H9 (cell line): Measurements from ENCODE around the gene FAM228B. TPM values are rescaled to one million over a fixed set of nuclear protein-coding genes. Genes with fewer than 3 reads are reported as not detected.

ENCODE experiments used
- DNase-seq: peaks from one replicate; pipeline ENCODE4 v3.0.0-alpha.2; 2017
- H2AFZ ChIP-seq: one replicate; pipeline ENCODE4 v1.6.1; 2013; ENCODE audit warnings: mild to moderate bottlenecking, low read length, control low read depth, moderate library complexity
- H2AK5ac ChIP-seq: 2 replicates; pipeline ENCODE4 v1.6.1; 2013; ENCODE audit warnings: low read length, control low read depth, mixed read lengths; ENCODE audit not compliant: insufficient read length
- H2BK120ac ChIP-seq: one replicate; pipeline ENCODE4 v1.6.1; 2013; ENCODE audit warnings: low read depth, mild to moderate bottlenecking, low read length, control low read depth, inconsistent platforms; ENCODE audit not compliant: poor library complexity, severe bottlenecking
- H2BK12ac ChIP-seq: 2 replicates; pipeline ENCODE4 v1.6.1; 2013; ENCODE audit warnings: low read length, control low read depth, mixed read lengths, low read depth; ENCODE audit not compliant: insufficient read length
- H2BK15ac ChIP-seq: 2 replicates; pipeline ENCODE4 v1.6.1; 2013; ENCODE audit warnings: low read depth, low read length, control low read depth
- H2BK20ac ChIP-seq: one replicate; pipeline ENCODE4 v1.6.1; 2013; ENCODE audit warnings: low read depth, mild to moderate bottlenecking, low read length, control low read depth, inconsistent platforms; ENCODE audit not compliant: poor library complexity, severe bottlenecking
- H2BK5ac ChIP-seq: 2 replicates; pipeline ENCODE4 v1.6.1; 2013; ENCODE audit warnings: low read length, control low read depth, mixed read lengths; ENCODE audit not compliant: insufficient read length
- H3K14ac ChIP-seq: 2 replicates; pipeline ENCODE4 v1.6.1; 2013; ENCODE audit warnings: low read length, control low read depth; ENCODE audit not compliant: insufficient read depth
- H3K18ac ChIP-seq: 2 replicates; pipeline ENCODE4 v1.6.1; 2013; ENCODE audit warnings: low read depth, mild to moderate bottlenecking, mixed read lengths, low read length, control low read depth; ENCODE audit not compliant: insufficient read length
- H3K23ac ChIP-seq: 2 replicates; pipeline ENCODE4 v1.6.1; 2013; ENCODE audit warnings: low read length, control low read depth, mixed read lengths, low read depth; ENCODE audit not compliant: insufficient read length
- H3K23me2 ChIP-seq: 2 replicates; pipeline ENCODE4 v1.6.1; 2013; ENCODE audit warnings: low read depth, mild to moderate bottlenecking, mixed read lengths, low read length, control low read depth; ENCODE audit not compliant: insufficient read length, poor library complexity, severe bottlenecking
- H3K27ac ChIP-seq: 2 replicates; pipeline ENCODE4 v1.5.1; 2013; ENCODE audit warnings: low read length, control low read depth, mixed read lengths, low read depth; ENCODE audit not compliant: insufficient read length
- H3K27me3 ChIP-seq: 2 replicates; pipeline ENCODE4 v1.6.1; 2013; ENCODE audit warnings: low read length, control low read depth, inconsistent platforms; ENCODE audit not compliant: insufficient read depth
- H3K4ac ChIP-seq: 2 replicates; pipeline ENCODE4 v1.6.1; 2013; ENCODE audit warnings: low read depth, mild to moderate bottlenecking, control low read depth, inconsistent platforms, low read length, moderate library complexity
- H3K4me1 ChIP-seq: 2 replicates; pipeline ENCODE4 v1.6.1; 2013; ENCODE audit warnings: low read length, control low read depth, inconsistent platforms; ENCODE audit not compliant: insufficient read depth
- H3K4me2 ChIP-seq: 2 replicates; pipeline ENCODE4 v1.6.1; 2013; ENCODE audit warnings: low read length, control low read depth, mixed read lengths; ENCODE audit not compliant: insufficient read length, insufficient read depth
- H3K56ac ChIP-seq: 2 replicates; pipeline ENCODE4 v1.6.1; 2013; ENCODE audit warnings: low read depth, mild to moderate bottlenecking, mixed read lengths, low read length, control low read depth; ENCODE audit not compliant: insufficient read length
- H3K79me1 ChIP-seq: 2 replicates; pipeline ENCODE4 v1.6.1; 2013; ENCODE audit warnings: low read depth, mild to moderate bottlenecking, moderate library complexity, low read length, control low read depth, inconsistent platforms; ENCODE audit not compliant: insufficient read depth, poor library complexity, severe bottlenecking
- H3K79me2 ChIP-seq: 2 replicates; pipeline ENCODE4 v1.6.1; 2013; ENCODE audit warnings: low read length, control low read depth, inconsistent platforms; ENCODE audit not compliant: insufficient read depth
- H3K9ac ChIP-seq: 2 replicates; pipeline ENCODE4 v1.6.1; 2013; ENCODE audit warnings: low read length, control low read depth, mixed read lengths; ENCODE audit not compliant: insufficient read length; ENCODE audit errors: extremely low read depth
- H3K9me3 ChIP-seq: one replicate; pipeline ENCODE4 v1.6.1; 2013; ENCODE audit warnings: low read depth, low read length, inconsistent platforms; ENCODE audit not compliant: control insufficient read depth
- H3T11ph ChIP-seq: one replicate; pipeline ENCODE4 v1.6.1; 2013; ENCODE audit warnings: mild to moderate bottlenecking, low read length, control low read depth, inconsistent platforms
- H4K20me1 ChIP-seq: one replicate; pipeline ENCODE4 v1.6.1; 2013; ENCODE audit not compliant: control insufficient read depth, insufficient read length, insufficient read depth
- H4K5ac ChIP-seq: 2 replicates; pipeline ENCODE4 v1.6.1; 2013; ENCODE audit warnings: low read depth, mild to moderate bottlenecking, mixed read lengths, low read length, control low read depth; ENCODE audit not compliant: insufficient read length
- H4K8ac ChIP-seq: replicated peaks from 2 replicates; pipeline ENCODE4 v1.6.1; 2013; ENCODE audit warnings: low read length, control low read depth, mixed read lengths, low read depth; ENCODE audit not compliant: insufficient read length
- H4K91ac ChIP-seq: 2 replicates; pipeline ENCODE4 v1.6.1; 2013; ENCODE audit warnings: low read depth, mild to moderate bottlenecking, moderate library complexity, mixed read lengths, low read length, control low read depth; ENCODE audit not compliant: insufficient read length
- H3K27ac Mint-ChIP-seq, 3 experiments: 2 replicates in 2 of 3; 3 replicates in 1 of 3; pipeline ENCODE4 v1.8.0; 2020 to 2021; ENCODE audit warnings: mixed read lengths in 3 of 3, mild to moderate bottlenecking in 1 of 3, moderate library complexity in 1 of 3
- H3K27me3 Mint-ChIP-seq: 2 replicates; pipeline ENCODE4 v1.8.0; 2021; ENCODE audit warnings: low read depth, mild to moderate bottlenecking, moderate library complexity, mixed read lengths
- H3K36me3 Mint-ChIP-seq, 3 experiments: 2 replicates in 2 of 3; 3 replicates in 1 of 3; pipeline ENCODE4 v1.8.0; 2020 to 2021; ENCODE audit warnings: low read depth in 3 of 3, mixed read lengths in 3 of 3; ENCODE audit not compliant: insufficient read depth in 1 of 3
- H3K4me1 Mint-ChIP-seq, 2 experiments: 2 replicates each; pipeline ENCODE4 v1.8.0; 2020; ENCODE audit warnings: mixed read lengths in 2 of 2
- H3K4me3 Mint-ChIP-seq, 2 experiments: 2 replicates in 1 of 2; 3 replicates in 1 of 2; pipeline ENCODE4 v1.8.0; 2020 to 2021; ENCODE audit warnings: mild to moderate bottlenecking in 2 of 2, mixed read lengths in 2 of 2, moderate library complexity in 1 of 2
- H3K9me3 Mint-ChIP-seq, 2 experiments: 2 replicates in 1 of 2; 3 replicates in 1 of 2; pipeline ENCODE4 v1.8.0; 2020; ENCODE audit warnings: mild to moderate bottlenecking in 2 of 2, mixed read lengths in 2 of 2, moderate library complexity in 1 of 2
- CTCF ChIP-seq: fragments of 200-600 bp; sonication (generic); conservative IDR thresholded peaks from 3 replicates; pipeline ENCODE4 v1.8.0; 2021; ENCODE audit warnings: antibody characterized with exemption, mild to moderate bottlenecking
- WGBS: extraction: QIAGEN DNeasy Blood & Tissue Kit; methylation state at CpG from one replicate; pipeline ENCODE4 v1.1.7; 2013; ENCODE audit warnings: missing lambda C conversion rate, low lambda C conversion rate, mixed read lengths; ENCODE audit not compliant: insufficient read length; ENCODE audit errors: extremely low coverage; 5-methylcytosine and 5-hydroxymethylcytosine counted together
- total RNA-seq: library from RNA; stranded (reverse); gene quantifications from 2 replicates; pipeline ENCODE4 v1.2.1, GENCODE V29; 2021

FAM228B gene
- total RNA-seq, 1 experiment from 2014 or later: 6.5 TPM

- Histone ChIP-seq H2BK5ac (no peak overlapping the region), H3K56ac (no peak overlapping the region), H3K79me1 (no peaks in the 10 kb centered on the region), H3K4ac (no peak overlapping the region), H4K91ac (no peak overlapping the region), H4K8ac (no peak overlapping the region), H2AK5ac (no peak overlapping the region), H3K4me2 (no peak overlapping the region), H2BK12ac (no peak overlapping the region), H2AFZ (no peak overlapping the region), H3K27me3 (no peaks in the 10 kb centered on the region), H4K5ac (no peak overlapping the region), H3K27ac (no peak overlapping the region), H3K9me3 (no peaks in the 10 kb centered on the region), H3K79me2 (no peaks in the 10 kb centered on the region), H3T11ph (no peak overlapping the region), H2BK20ac (no peak overlapping the region), H4K20me1 (peaks cover 2% of the 10 kb centered on the region), H3K14ac (no peak overlapping the region), H3K23me2 (peaks cover 24% of the 10 kb centered on the region), H3K23ac (no peak overlapping the region), H3K4me1 (peaks cover 5% of the 10 kb centered on the region; the same call in 1 of the 2 replicates), H2BK120ac (no peak overlapping the region), H3K9ac (no peak overlapping the region), H3K18ac (no peak overlapping the region), H2BK15ac (no peak overlapping the region)
- WGBS: no CpG with 5 or more reads among the region's 2 CpGs
- no peak for DNase-seq
- Mint-ChIP-seq H3K9me3 (no peaks in the 10 kb centered on the region), H3K4me1 (peaks cover 22 to 28% of the 10 kb centered on the region in 2 experiments), H3K27ac (no peak overlapping the region), H3K4me3 (no peak overlapping the region), H3K27me3 (no peaks in the 10 kb centered on the region), H3K36me3 (peaks cover 14 to 39% (median 38%) of the 10 kb centered on the region in 3 experiments)
- TF ChIP-seq CTCF: no peak
Observed at GRCh38 chr2:24080701-24081100, 42.6 kb upstream of the FAM228B start.
